Smooth muscle cell (in vitro differentiated cells): ENCODE results near the gene LILRB4. TPM values are rescaled to one million over a fixed set of nuclear protein-coding genes. Genes with fewer than 3 reads are reported as not detected.
"Not testable (repeated sequence)": the region's sequence is repeated elsewhere in the genome, so short reads cannot be mapped to it uniquely, and the experiment has no call there.

ENCODE experiments used
- DNase-seq: peaks from one replicate; lab custom pipeline; 2025; ENCODE audit not compliant: unreplicated experiment; lab: John Stamatoyannopoulos, UW
- H2AFZ ChIP-seq: fragments of 200-600 bp; sonication (generic); 2 replicates; pipeline ENCODE4 v1.6.0; 2016; ENCODE audit warnings: antibody characterized with exemption, low read depth, mild to moderate bottlenecking
- H3F3A ChIP-seq: fragments of 200-600 bp; sonication (generic); 2 replicates; pipeline ENCODE4 v1.6.0; 2017; ENCODE audit warnings: antibody characterized with exemption, low read depth
- H3K27ac ChIP-seq: fragments of 200-600 bp; sonication (generic); 2 replicates; pipeline ENCODE4 v1.5.1; 2016; ENCODE audit warnings: low read depth, mild to moderate bottlenecking
- H3K27me3 ChIP-seq: fragments of 200-600 bp; sonication (generic); 2 replicates; pipeline ENCODE4 v1.6.1; 2016; ENCODE audit warnings: low read depth, mild to moderate bottlenecking
- H3K36me3 ChIP-seq: fragments of 200-600 bp; sonication (generic); 2 replicates; pipeline ENCODE4 v1.5.1; 2016; ENCODE audit warnings: low read depth
- H3K4me1 ChIP-seq: fragments of 200-600 bp; sonication (generic); 2 replicates; pipeline ENCODE4 v1.5.1; 2016; ENCODE audit warnings: low read depth
- H3K4me2 ChIP-seq: fragments of 200-600 bp; sonication (generic); 2 replicates; pipeline ENCODE4 v1.6.0; 2016; ENCODE audit warnings: mild to moderate bottlenecking
- H3K4me3 ChIP-seq: fragments of 200-600 bp; sonication (generic); 2 replicates; pipeline ENCODE4 v1.5.1; 2016; ENCODE audit warnings: mild to moderate bottlenecking
- H3K79me2 ChIP-seq: fragments of 200-600 bp; sonication (generic); 2 replicates; pipeline ENCODE4 v1.6.0; 2016; ENCODE audit warnings: low read depth, mild to moderate bottlenecking
- H3K9ac ChIP-seq: fragments of 200-600 bp; sonication (generic); 2 replicates; pipeline ENCODE4 v1.6.0; 2016; ENCODE audit warnings: low read depth
- H3K9me3 ChIP-seq: fragments of 200-600 bp; sonication (generic); replicated peaks from 2 replicates; pipeline ENCODE4 v1.5.1; 2016; ENCODE audit warnings: low read depth
- H4K20me1 ChIP-seq: fragments of 200-600 bp; sonication (generic); 2 replicates; pipeline ENCODE4 v1.6.0; 2016; ENCODE audit warnings: low read depth
- WGBS: methylation state at CpG from one replicate; pipeline ENCODE4 v1.1.7; 2016; ENCODE audit warnings: low lambda C conversion rate; 5-methylcytosine and 5-hydroxymethylcytosine counted together
- polyA plus RNA-seq: library from polyadenylated mRNA; unstranded; fragments of >200 nt; fragmentation: Nextera tagmentation; extraction: Ambion mirVana; gene quantifications from 2 replicates; pipeline ENCODE4 v1.2.1, GENCODE V29; 2016
- total RNA-seq: library from RNA; depleted of rRNA; stranded (reverse); fragments of >200 nt; gene quantifications from 2 replicates; pipeline ENCODE4 v1.2.3, GENCODE V29; 2014
- TF ChIP-seq, protein P1 (sequence below): fragments of 200-600 bp; sonication (generic); IDR thresholded peaks from 2 replicates; pipeline ENCODE4 v1.5.1; 2017; ENCODE audit warnings: borderline replicate concordance, mild to moderate bottlenecking, antibody characterized with exemption; ENCODE audit not compliant: insufficient read depth, poor library complexity, severe bottlenecking

LILRB4 gene
- total and polyA plus RNA-seq, 2 experiments from 2014 or later: not detected

DNA sequence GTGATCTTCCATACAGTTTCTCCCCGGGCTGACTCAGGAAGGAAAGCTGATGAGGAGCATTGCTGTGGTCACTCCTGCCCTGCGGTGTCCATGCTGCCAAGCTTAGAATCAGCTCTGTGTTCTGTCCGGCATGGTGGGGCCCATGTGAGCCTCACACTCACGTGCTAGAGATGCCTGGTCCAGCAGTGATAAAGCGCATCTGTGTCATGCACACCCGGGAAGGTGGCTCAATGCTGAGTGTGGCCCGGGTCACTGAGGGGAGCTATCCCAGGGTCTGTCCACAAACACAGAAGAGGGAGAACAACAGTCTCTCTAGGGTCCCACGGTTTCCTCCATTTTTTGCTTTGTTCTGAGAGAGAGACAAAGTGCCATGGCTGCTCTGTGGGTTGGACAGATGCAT lies 36.0 kb upstream of the LILRB4 start:
- Histone ChIP-seq H3K27me3 (no peaks in the 10 kb centered on the region), H2AFZ (no peak overlapping the region), H3K4me3 (no peak overlapping the region), H3K9ac (no peak overlapping the region), H3K79me2 (no peaks in the 10 kb centered on the region), H3K36me3 (no peaks in the 10 kb centered on the region), H3K27ac (no peak overlapping the region), H3K9me3 (no peaks in the 10 kb centered on the region), H3K4me1 (no peaks in the 10 kb centered on the region), H3F3A (no peaks in the 10 kb centered on the region), H3K4me2 (no peak overlapping the region), H4K20me1 (no peaks in the 10 kb centered on the region)
- WGBS: 62% methylated on average over 8 of the region's 8 CpGs
- DNase-seq: no peak
- TF ChIP-seq, protein P1, sequence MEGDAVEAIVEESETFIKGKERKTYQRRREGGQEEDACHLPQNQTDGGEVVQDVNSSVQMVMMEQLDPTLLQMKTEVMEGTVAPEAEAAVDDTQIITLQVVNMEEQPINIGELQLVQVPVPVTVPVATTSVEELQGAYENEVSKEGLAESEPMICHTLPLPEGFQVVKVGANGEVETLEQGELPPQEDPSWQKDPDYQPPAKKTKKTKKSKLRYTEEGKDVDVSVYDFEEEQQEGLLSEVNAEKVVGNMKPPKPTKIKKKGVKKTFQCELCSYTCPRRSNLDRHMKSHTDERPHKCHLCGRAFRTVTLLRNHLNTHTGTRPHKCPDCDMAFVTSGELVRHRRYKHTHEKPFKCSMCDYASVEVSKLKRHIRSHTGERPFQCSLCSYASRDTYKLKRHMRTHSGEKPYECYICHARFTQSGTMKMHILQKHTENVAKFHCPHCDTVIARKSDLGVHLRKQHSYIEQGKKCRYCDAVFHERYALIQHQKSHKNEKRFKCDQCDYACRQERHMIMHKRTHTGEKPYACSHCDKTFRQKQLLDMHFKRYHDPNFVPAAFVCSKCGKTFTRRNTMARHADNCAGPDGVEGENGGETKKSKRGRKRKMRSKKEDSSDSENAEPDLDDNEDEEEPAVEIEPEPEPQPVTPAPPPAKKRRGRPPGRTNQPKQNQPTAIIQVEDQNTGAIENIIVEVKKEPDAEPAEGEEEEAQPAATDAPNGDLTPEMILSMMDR: no peak

DNA sequence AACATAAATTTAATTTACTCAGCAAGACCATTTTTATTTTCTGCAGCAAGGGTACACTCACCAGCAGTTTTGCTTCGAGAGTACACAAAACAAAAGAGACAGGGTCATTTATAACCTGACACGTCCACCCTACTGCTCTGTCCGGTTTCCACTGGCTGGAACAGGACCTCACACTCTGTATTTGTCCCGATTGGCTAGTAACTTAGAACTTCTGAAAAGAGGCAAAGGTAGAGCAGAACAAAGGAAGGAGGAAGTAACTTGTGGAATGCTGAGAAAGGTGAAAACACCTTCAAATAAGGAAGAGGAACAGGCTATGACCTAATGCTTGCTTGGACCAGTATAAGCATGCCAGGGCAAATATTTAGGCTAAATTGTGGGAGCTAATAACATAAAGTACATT lies 34.9 kb upstream of the LILRB4 start:
- H3K27me3 ChIP-seq, H3K4me3 ChIP-seq, H4K20me1 ChIP-seq, H3K4me2 ChIP-seq, DNase-seq, H3K79me2 ChIP-seq, H2AFZ ChIP-seq, H3K9me3 ChIP-seq, H3K36me3 ChIP-seq, H3K9ac ChIP-seq, H3K27ac ChIP-seq, H3F3A ChIP-seq, H3K4me1 ChIP-seq: not testable (repeated sequence)
- 56% methylated on average over 4 of the region's 4 CpGs for WGBS

DNA sequence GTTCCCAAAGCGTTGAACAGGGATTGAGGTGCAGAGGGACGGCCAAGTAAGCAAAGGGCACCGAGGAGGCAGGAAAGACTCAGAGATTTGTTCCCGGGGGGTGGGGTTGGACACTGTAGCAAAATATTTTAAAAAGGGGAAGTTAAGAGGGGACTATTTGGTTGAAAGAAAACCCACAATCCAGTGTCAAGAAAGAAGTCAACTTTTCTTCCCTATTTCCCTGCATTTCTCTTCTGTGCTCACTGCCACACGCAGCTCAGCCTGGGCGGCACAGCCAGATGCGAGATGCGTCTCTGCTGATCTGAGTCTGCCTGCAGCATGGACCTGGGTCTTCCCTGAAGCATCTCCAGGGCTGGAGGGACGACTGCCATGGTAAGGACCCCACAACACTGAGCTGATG lies 32.5 kb upstream of the LILRB4 start, which contains the start of gene LILRB1:
LILRB1 (plus strand) TSS at position 223 of the 400 bp plus-strand sequence. CDS start 590 bp downstream, outside the sequence.
- not testable (repeated sequence) for H3K27me3 ChIP-seq, H3K79me2 ChIP-seq, H3K4me1 ChIP-seq, H3K4me3 ChIP-seq, H3K36me3 ChIP-seq, H3K9ac ChIP-seq, H3K4me2 ChIP-seq, H4K20me1 ChIP-seq, H3K27ac ChIP-seq, H3K9me3 ChIP-seq, DNase-seq, H3F3A ChIP-seq, H2AFZ ChIP-seq
- WGBS: 79% methylated on average over 9 of the region's 9 CpGs

DNA sequence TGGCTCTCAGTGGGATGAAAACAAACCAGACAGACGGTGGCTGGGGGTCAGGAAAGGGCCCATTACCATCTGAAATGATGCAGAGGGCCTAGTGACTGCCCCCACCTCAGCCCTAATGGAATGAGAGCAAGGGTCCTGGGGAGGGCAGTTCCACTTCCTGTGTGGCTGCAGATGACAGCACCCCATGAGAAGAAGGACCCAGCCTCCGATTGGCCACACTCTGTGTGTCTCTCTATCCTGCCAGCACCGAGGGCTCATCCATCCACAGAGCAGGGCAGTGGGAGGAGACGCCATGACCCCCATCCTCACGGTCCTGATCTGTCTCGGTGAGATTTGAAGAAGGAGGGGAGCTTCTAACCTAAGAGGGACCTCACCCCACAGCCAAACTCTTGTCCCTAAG lies 32.0 kb upstream of the LILRB4 start:
- Histone ChIP-seq H3F3A (no peaks in the 10 kb centered on the region), H3K9ac (no peak overlapping the region), H2AFZ (no peak overlapping the region), H4K20me1 (no peaks in the 10 kb centered on the region), H3K4me1 (no peaks in the 10 kb centered on the region), H3K36me3 (no peaks in the 10 kb centered on the region), H3K27ac (no peak overlapping the region), H3K27me3 (no peaks in the 10 kb centered on the region), H3K4me3 (no peak overlapping the region), H3K4me2 (no peak overlapping the region), H3K9me3 (no peaks in the 10 kb centered on the region), H3K79me2 (no peaks in the 10 kb centered on the region)
- TF ChIP-seq, protein P1: no peak
- 66% methylated on average over 6 of the region's 6 CpGs for WGBS
- DNase-seq: no peak

DNA sequence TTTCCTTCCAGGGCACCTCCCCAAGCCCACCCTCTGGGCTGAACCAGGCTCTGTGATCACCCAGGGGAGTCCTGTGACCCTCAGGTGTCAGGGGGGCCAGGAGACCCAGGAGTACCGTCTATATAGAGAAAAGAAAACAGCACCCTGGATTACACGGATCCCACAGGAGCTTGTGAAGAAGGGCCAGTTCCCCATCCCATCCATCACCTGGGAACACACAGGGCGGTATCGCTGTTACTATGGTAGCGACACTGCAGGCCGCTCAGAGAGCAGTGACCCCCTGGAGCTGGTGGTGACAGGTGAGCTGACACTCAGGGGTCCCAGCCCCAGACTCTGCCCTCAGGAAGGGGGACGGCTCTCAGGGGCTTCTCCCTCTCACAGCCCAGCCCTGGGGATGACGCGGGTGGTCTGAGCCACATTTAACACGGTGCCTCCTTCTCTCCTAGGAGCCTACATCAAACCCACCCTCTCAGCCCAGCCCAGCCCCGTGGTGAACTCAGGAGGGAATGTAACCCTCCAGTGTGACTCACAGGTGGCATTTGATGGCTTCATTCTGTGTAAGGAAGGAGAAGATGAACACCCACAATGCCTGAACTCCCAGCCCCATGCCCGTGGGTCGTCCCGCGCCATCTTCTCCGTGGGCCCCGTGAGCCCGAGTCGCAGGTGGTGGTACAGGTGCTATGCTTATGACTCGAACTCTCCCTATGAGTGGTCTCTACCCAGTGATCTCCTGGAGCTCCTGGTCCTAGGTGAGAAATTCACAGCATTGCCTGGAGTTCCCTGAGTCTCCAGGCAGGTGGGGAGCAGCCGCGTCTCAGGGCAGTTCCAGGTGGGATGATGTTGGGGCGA lies 31.1 kb upstream of the LILRB4 start:
- not testable (repeated sequence) for H3K4me1 ChIP-seq, DNase-seq, H3F3A ChIP-seq, H3K79me2 ChIP-seq, H3K9me3 ChIP-seq, H4K20me1 ChIP-seq, H3K9ac ChIP-seq, H3K27me3 ChIP-seq, H3K27ac ChIP-seq, H3K4me3 ChIP-seq, H3K4me2 ChIP-seq, H3K36me3 ChIP-seq, H2AFZ ChIP-seq
- WGBS: 76% methylated on average over 23 of the region's 23 CpGs

DNA sequence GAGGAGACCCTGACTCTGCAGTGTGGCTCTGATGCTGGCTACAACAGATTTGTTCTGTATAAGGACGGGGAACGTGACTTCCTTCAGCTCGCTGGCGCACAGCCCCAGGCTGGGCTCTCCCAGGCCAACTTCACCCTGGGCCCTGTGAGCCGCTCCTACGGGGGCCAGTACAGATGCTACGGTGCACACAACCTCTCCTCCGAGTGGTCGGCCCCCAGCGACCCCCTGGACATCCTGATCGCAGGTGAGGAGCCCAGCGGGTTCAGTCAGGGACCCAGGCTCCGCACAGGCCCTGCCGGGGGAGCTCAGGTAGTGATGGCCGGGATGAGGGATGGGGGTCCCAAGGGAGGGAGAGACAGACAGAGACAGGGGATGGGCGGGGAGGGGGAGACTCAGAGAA lies 30.3 kb upstream of the LILRB4 start:
- H4K20me1 ChIP-seq, H3K9me3 ChIP-seq, H3K4me1 ChIP-seq, H3K79me2 ChIP-seq, H3K27me3 ChIP-seq, DNase-seq, H3K27ac ChIP-seq, H3K9ac ChIP-seq, H2AFZ ChIP-seq, H3K4me2 ChIP-seq, H3F3A ChIP-seq, H3K4me3 ChIP-seq, H3K36me3 ChIP-seq: not testable (repeated sequence)
- 79% methylated on average over 15 of the region's 16 CpGs for whole genome bisulfite sequencing
